HG02885 (cell line): ENCODE results near the gene RAB5IF.

Experiments
- ATAC-seq: cut with Tn5 transposase; IDR thresholded peaks from one replicate; pipeline ENCODE4 v1.9.1; 2021; ENCODE audit warnings: mild to moderate bottlenecking; ENCODE audit not compliant: unreplicated experiment, poor library complexity

The RAB5IF gene

GRCh38 chr20:36655004-36655403, 49.4 kb downstream of the RAB5IF start:
- no peak for ATAC-seq

GRCh38 chr20:36656733-36657132, 51.2 kb downstream of the RAB5IF start:
- no peak for ATAC-seq

GRCh38 chr20:36658300-36658699, 52.7 kb downstream of the RAB5IF start:
- ATAC-seq = no peak
